HG03432 (cell line): Measurements from ENCODE around the gene CAMKMT.

Source experiments
- ATAC-seq: cut with Tn5 transposase; IDR thresholded peaks from one replicate; pipeline ENCODE4 v1.9.1; 2021; ENCODE audit warnings: mild to moderate bottlenecking, moderate library complexity; ENCODE audit not compliant: unreplicated experiment

The CAMKMT gene

DNA sequence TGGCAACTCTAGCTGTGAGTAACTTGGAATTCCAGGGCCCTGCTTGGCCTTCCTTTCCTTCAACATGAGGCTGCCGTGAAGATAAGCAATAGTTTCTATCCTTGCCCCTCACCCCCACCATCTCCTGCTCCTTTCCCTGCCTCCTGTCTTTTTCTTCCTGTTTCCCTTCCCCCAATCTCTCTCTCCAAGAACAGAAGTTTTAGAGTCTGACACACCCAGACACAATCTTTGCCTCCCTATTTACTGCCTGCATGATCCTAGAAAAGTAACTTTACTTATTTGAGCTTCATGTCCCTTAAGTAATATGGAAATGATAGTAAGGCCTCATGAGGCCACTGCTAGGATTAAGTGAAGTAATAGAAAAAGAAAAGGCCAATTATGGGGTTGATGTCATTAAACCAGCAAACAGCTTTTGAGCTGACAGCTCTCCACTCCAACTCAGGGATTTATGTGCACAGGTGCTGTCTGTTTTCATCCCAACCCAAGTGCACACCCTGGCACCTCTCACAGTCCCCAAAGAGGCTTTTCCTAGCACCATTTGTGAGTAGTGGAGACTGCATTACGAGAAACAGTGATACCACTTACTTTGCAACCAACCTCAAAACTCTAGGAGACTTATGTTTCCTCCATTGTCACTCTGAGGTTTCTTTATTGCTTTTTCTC lies 456.1 kb downstream of the CAMKMT start:
- no peak for ATAC-seq

GRCh38 chr2:44819061-44819460 lies 457.3 kb downstream of the CAMKMT start:
- no peak for ATAC-seq

DNA sequence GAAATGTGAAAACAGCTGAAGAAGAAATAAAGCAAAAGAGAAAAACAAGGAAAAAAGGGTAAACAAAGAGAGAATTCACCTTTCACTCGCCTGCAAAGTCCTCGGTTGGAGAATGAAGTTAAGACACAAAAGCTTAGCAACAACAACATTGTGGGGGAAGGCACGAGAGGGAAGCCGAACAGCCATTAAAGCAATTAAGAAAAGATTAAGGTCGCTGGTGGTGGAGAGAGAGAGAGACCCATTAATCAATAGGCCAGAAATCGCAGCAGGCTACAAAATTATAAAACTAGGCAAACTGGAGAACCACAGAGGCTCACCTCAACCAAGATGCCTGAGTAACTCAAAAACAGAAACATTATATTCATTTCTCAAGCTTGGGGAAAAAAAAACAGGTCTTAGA lies 459.8 kb downstream of the CAMKMT start:
- ATAC-seq: no peak

- ATAC-seq: no peak
Measured at GRCh38 chr2:44822174-44822573, 460.4 kb downstream of the CAMKMT start.
